HUES48 (cell line): ENCODE data around the gene UGT1A4.

Source experiments
- H3K27ac ChIP-seq: one replicate; pipeline ENCODE4 v1.7.0; 2013; ENCODE audit warnings: low read depth, low read length, inconsistent platforms
- H3K27me3 ChIP-seq: 2 replicates; pipeline ENCODE4 v1.6.1; 2013; ENCODE audit warnings: mild to moderate bottlenecking, low read length; ENCODE audit not compliant: control insufficient read depth, insufficient read depth
- H3K36me3 ChIP-seq: 2 replicates; pipeline ENCODE4 v1.6.1; 2013; ENCODE audit warnings: low read length; ENCODE audit not compliant: control insufficient read depth, insufficient read depth
- H3K4me1 ChIP-seq: 2 replicates; pipeline ENCODE4 v1.6.1; 2013; ENCODE audit warnings: mild to moderate bottlenecking, low read length; ENCODE audit not compliant: control insufficient read depth, insufficient read depth
- H3K4me3 ChIP-seq: 2 replicates; pipeline ENCODE4 v1.5.1; 2013; ENCODE audit warnings: mild to moderate bottlenecking, low read depth, low read length
- H3K9ac ChIP-seq: 2 replicates; pipeline ENCODE4 v1.6.1; 2013; ENCODE audit warnings: mild to moderate bottlenecking, low read depth, low read length, moderate library complexity
- H3K9me3 ChIP-seq: 2 replicates; pipeline ENCODE4 v1.6.1; 2013; ENCODE audit warnings: low read length; ENCODE audit not compliant: control insufficient read depth, insufficient read depth

UGT1A4 gene

DNA sequence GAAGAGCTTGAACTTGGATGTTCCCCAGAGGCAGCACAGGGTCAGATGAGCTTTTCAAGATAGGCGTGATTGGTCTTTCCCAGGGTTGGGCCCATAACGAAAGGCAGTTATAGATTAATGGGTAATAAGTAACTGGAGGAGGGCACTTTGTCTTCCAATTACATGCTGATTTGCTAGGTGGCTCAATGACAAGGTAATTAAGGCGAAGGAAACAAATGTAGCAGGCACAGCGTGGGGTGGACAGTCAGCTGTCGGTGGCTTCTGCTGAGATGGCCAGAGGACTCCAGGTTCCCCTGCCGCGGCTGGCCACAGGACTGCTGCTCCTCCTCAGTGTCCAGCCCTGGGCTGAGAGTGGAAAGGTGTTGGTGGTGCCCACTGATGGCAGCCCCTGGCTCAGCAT is at the start of gene UGT1A4:
Gene UGT1A4 (plus strand): TSS at position 185 of the 400 bp plus-strand sequence. CDS start 85 bp downstream, at position 270.
- no peak within 1 kb of the TSS for H3K4me3 ChIP-seq
- H3K27me3 ChIP-seq = no peaks in the 10 kb centered on the region
- no peak within 1 kb of the TSS for H3K27ac ChIP-seq
- no peaks in the 10 kb centered on the region for H3K4me1 ChIP-seq
- no peak within 1 kb of the TSS for H3K9ac ChIP-seq
- no peaks in the 10 kb centered on the region for H3K36me3 ChIP-seq
- H3K9me3 ChIP-seq = peaks cover 3% of the 10 kb centered on the region; the same call in 1 of the 2 replicates

GRCh38 chr2:233671290-233672161 is 47.0 kb upstream of the UGT1A4 start, which contains the start of gene UGT1A9:
TSS of gene UGT1A9 (plus strand) at chr2:233671898. CDS start at chr2:233671935, 37 bp downstream.
- no peaks in the 10 kb centered on the region for H3K4me1 ChIP-seq
- H3K27me3 ChIP-seq = no peaks in the 10 kb centered on the region
- H3K27ac ChIP-seq = no peak within 1 kb of the TSS
- H3K9ac ChIP-seq = no peak within 1 kb of the TSS
- H3K9me3 ChIP-seq = no peaks in the 10 kb centered on the region
- no peak within 1 kb of the TSS for H3K4me3 ChIP-seq
- H3K36me3 ChIP-seq = no peaks in the 10 kb centered on the region

GRCh38 chr2:233672886-233673285 is 45.6 kb upstream of the UGT1A4 start:
- Histone ChIP-seq H3K9ac (no peak overlapping the region), H3K9me3 (no peaks in the 10 kb centered on the region), H3K4me3 (no peak overlapping the region), H3K4me1 (no peaks in the 10 kb centered on the region), H3K36me3 (no peaks in the 10 kb centered on the region), H3K27me3 (no peaks in the 10 kb centered on the region), H3K27ac (no peak overlapping the region)

GRCh38 chr2:233673896-233674295 is 44.6 kb upstream of the UGT1A4 start:
- no peaks in the 10 kb centered on the region for H3K27me3 ChIP-seq
- H3K27ac ChIP-seq = no peak overlapping the region
- no peak overlapping the region for H3K9ac ChIP-seq
- no peak overlapping the region for H3K4me3 ChIP-seq
- H3K4me1 ChIP-seq = no peaks in the 10 kb centered on the region
- H3K36me3 ChIP-seq = no peaks in the 10 kb centered on the region
- H3K9me3 ChIP-seq = no peaks in the 10 kb centered on the region

DNA sequence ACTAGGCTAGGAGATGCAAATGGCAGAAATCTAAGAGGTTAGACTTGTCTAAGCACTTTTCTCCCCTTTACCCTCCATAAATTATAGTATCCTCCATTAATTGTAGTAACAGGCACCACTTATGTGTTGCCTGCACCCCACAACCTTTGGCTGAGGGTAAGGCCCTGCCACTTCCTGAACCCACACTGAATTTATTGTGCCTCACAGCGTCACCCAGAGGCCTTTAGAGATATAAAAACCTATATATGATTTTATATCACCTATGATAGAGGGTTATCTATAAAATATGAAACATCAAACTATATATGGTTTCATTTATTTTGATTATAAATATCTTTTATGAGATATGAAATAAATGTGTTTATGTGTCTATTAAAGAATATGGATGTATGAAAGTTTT is 44.2 kb upstream of the UGT1A4 start:
- Histone ChIP-seq H3K4me3 (no peak overlapping the region), H3K9ac (no peak overlapping the region), H3K27me3 (no peaks in the 10 kb centered on the region), H3K27ac (no peak overlapping the region), H3K4me1 (no peaks in the 10 kb centered on the region), H3K36me3 (no peaks in the 10 kb centered on the region), H3K9me3 (no peaks in the 10 kb centered on the region)

DNA sequence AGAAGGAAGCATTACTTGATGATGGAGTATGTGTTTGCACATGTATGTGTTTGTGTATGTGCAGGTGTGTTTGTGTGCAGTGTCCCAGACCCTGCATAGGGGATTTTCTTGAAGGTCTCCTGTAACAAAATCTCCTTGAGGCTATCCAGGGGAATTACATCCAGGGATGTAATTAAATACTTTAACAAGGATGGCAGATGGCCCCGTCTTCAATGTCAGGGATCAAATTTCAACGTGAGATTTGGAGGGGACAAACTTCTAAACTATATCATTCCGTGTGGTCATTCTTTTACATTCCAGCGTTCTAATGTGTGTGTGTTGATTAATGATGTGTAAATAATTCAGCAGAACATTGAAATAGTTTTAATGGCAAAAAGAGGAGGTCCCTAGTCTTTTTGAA is 43.5 kb upstream of the UGT1A4 start:
- H3K9ac ChIP-seq = no peak overlapping the region
- no peaks in the 10 kb centered on the region for H3K9me3 ChIP-seq
- H3K4me1 ChIP-seq = no peaks in the 10 kb centered on the region
- no peaks in the 10 kb centered on the region for H3K36me3 ChIP-seq
- no peak overlapping the region for H3K27ac ChIP-seq
- no peaks in the 10 kb centered on the region for H3K27me3 ChIP-seq
- H3K4me3 ChIP-seq = no peak overlapping the region

- no peaks in the 10 kb centered on the region for H3K4me1 ChIP-seq
- no peaks in the 10 kb centered on the region for H3K36me3 ChIP-seq
- H3K27ac ChIP-seq = no peak overlapping the region
- H3K9ac ChIP-seq = no peak overlapping the region
- no peak overlapping the region for H3K4me3 ChIP-seq
- no peaks in the 10 kb centered on the region for H3K27me3 ChIP-seq
- no peaks in the 10 kb centered on the region for H3K9me3 ChIP-seq
Measured at GRCh38 chr2:233676046-233676445, 42.5 kb upstream of the UGT1A4 start.

DNA sequence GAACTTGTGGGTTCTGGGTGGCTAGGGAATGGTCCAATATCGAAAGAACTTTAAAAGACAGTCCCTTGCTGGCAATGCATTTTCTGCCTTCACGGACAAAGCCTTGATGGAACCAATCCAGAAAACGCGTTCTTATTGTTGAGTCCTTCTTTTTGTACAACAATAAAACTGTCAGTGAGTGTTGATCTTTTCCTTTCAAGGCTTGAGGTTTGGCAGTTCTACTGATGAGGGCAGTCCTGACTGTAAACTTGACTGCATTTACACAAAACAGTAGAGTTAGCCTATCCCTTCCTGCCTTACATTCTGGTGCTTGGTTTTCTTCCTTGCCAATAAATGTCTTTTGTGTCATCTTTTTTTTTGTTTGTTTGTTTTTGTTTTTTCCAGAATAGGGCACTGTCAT is 39.3 kb upstream of the UGT1A4 start:
- Histone ChIP-seq H3K9me3 (no peaks in the 10 kb centered on the region), H3K27ac (no peak overlapping the region), H3K4me1 (no peaks in the 10 kb centered on the region), H3K4me3 (no peak overlapping the region), H3K27me3 (no peaks in the 10 kb centered on the region), H3K36me3 (no peaks in the 10 kb centered on the region), H3K9ac (no peak overlapping the region)

GRCh38 chr2:233680361-233681045 is 38.0 kb upstream of the UGT1A4 start:
- Histone ChIP-seq H3K9ac (no peak overlapping the region), H3K36me3 (no peaks in the 10 kb centered on the region), H3K27ac (no peak overlapping the region), H3K27me3 (no peaks in the 10 kb centered on the region), H3K4me3 (no peak overlapping the region), H3K4me1 (no peaks in the 10 kb centered on the region), H3K9me3 (no peaks in the 10 kb centered on the region)

DNA sequence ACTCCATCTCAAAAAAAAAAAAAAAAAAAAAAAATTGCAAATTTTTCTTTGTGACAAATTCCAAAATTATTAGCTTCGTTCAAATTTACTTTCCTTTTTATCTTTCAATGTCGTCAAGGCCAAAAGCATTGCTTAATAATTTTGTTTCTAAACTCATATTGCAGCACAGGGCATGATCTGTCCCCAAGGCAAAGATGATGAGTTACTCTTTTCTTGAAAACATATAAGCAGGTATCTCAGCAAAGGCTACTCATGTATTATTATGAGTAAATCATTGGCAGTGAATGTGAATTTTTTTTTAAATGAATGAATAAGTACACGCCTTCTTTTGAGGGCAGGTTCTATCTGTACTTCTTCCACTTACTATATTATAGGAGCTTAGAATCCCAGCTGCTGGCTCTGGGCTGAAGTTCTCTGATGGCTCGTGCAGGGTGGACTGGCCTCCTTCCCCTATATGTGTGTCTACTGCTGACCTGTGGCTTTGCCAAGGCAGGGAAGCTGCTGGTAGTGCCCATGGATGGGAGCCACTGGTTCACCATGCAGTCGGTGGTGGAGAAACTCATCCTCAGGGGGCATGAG is 36.9 kb upstream of the UGT1A4 start, which contains the start of gene UGT1A7:
Gene UGT1A7 (plus strand): TSS at position 381 of the 579 bp plus-strand sequence. CDS start 37 bp downstream, at position 418.
- Histone ChIP-seq H3K9me3 (no peaks in the 10 kb centered on the region), H3K4me3 (no peak within 1 kb of the TSS), H3K27me3 (no peaks in the 10 kb centered on the region), H3K4me1 (no peaks in the 10 kb centered on the region), H3K9ac (no peak within 1 kb of the TSS), H3K27ac (no peak within 1 kb of the TSS), H3K36me3 (no peaks in the 10 kb centered on the region)

DNA sequence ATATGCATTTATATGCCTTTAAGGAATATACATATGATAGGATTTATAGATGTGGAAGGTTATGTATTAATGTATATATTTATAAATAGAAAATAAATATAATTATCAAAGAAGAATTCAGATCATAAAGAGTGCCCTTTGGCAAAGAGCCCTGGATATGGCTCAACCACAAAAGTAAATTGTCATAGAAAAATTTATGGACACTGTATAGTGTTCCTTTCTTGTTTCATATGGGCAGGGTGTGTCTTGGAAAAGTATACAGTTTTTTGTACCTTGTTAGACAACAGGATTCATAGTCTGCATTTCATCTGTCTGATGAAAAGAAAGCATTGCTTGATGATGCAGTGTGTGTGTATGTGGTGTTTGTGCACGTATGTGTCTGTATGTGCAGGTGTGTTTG is 33.9 kb upstream of the UGT1A4 start:
- Histone ChIP-seq H3K9ac (no peak overlapping the region), H3K27ac (no peak overlapping the region), H3K36me3 (no peaks in the 10 kb centered on the region), H3K4me3 (no peak overlapping the region), H3K27me3 (no peaks in the 10 kb centered on the region), H3K9me3 (no peaks in the 10 kb centered on the region), H3K4me1 (0 out of 2 replicates have a peak, but pooled peaks cover 3% of the 10 kb centered on the region)
